NK-92 treated with Interleukin-12 subunit alpha and Interleukin-12 subunit beta, amount 100 ng/mL, for 24 hours (cell line): ENCODE data around the gene FUS.
"Not testable (repeated sequence)": the region's sequence is repeated elsewhere in the genome, so short reads cannot be mapped to it uniquely, and the experiment has no call there.

Experiments
- DNase-seq: peaks from one replicate; lab custom pipeline; 2025; lab: John Stamatoyannopoulos, UW

Gene FUS

DNA sequence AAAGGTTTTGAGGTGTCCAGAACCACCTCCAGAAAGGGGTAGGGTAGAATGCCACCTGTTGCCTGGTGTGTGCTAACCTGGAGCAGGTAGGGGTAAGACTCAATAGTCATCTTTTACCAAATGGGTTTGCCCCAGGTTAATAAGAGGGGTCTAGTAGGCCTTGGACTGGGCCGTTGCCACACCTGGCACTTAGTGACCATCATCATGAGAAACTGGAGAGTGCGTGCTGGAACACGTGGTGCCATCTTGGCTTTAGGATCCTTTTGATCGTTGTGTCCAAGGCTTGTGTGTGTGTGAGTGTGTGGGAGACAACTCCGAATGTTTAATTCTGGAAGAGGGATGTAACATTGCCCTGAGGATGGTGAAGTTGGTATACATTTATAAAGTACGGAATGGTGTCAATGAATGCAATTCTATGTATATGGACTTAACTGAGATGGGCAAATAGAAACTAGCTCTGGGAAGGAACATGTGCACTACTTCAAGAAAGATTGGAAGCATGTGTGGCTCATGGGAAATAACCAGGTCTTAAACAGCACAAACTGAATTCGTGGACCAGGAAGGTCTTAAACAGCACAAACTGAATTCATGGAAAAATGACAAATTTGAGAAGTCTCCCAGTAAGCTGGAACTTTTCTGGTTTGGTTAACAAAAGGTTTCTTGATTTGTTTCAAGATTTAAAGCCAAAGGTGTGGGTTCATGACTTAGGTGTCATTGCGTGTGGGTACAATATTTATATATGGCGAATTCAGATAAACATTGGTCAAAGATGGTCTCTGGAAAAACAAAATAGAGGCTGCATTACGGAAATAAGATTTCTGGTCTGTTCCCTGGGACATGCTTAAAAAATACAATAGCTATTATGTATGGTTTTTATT lies 7.2 kb downstream of the FUS start:
- DNase-seq = no peak

DNA sequence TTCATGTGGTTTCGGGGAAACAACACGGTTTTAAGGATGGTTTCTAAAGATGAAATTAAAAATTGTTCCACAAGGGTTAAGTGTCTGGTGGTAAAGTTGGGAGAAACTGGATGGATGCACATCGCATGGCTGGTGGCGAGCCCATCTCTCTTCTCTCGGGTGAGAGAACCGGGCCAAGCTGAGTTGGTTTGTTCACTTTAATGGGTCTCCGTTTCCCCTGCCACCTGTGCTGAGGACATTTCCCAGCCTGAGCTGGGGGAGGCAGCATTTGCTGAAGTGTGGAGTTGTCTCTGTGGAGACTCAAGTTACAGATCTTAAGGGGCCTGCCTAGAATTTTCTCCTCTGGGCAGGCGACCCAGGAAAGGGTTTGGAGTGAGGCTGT lies 7.9 kb downstream of the FUS start:
- no peak for DNase-seq

DNA sequence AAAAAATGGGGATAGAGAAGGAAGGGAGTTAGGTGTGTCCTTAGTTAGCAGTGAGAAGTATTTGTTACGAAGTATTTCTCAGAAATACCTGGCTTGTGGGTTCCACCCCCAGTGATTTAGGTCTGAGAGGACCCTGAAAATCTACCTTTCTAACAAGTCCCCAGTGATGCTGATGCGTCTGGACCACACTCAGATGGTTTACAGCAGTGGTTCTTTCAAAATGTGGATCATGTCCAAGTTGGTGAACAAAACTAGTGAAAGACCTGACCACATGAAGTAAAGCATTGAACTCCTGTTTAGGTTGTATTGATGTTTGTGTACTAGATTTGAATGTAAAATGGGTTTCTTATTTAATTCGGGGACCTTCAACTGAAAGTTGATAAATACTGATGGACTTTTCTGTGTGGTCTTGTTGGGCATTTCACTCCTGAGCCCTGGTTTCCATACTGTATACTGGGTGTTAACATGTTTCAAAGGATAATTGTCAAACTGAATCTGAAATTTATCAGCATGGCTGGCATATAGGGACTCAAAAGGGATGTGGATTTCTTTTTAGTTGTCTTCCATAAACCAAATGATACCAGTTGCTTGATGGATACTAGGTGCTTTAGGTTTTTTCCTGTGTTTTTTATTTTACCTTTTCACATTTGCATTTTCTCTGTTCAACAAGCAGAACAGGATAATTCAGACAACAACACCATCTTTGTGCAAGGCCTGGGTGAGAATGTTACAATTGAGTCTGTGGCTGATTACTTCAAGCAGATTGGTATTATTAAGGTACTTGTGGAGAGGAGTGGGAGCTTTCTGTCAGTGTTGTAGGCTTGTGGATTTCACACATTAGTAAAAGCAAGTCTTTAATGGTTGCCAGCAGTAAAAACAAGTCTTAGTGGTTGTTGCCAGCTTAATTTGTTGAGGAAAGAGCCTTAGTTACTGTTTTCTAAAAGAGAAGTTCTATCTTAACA lies 8.8 kb downstream of the FUS start:
- no peak for DNase-seq

DNA sequence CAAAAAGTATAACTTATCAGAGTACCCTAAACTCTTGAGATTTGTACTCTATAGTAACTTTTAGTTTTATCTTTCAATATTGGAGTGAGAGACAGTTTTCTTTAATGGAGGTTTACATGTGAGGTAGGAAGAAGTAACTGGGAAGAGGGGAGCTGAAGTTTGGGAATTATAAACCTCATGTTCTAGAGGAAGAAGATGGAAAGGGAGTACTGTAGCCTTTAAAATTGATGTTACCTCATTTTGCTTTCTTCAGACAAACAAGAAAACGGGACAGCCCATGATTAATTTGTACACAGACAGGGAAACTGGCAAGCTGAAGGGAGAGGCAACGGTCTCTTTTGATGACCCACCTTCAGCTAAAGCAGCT lies 9.5 kb downstream of the FUS start:
- DNase-seq = no peak

DNA sequence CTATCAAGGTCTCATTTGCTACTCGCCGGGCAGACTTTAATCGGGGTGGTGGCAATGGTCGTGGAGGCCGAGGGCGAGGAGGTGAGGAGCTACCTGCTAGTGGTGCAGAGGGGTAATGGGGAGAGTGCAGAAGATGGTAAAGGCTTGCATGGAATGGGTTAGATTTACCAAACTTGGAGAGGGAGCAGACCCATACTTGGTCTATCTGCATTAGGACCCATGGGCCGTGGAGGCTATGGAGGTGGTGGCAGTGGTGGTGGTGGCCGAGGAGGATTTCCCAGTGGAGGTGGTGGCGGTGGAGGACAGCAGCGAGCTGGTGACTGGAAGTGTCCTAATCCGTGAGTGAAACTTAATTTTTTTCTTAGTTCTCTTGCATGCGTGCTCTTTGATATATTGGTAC lies 10.1 kb downstream of the FUS start:
- DNase-seq = no peak

DNA sequence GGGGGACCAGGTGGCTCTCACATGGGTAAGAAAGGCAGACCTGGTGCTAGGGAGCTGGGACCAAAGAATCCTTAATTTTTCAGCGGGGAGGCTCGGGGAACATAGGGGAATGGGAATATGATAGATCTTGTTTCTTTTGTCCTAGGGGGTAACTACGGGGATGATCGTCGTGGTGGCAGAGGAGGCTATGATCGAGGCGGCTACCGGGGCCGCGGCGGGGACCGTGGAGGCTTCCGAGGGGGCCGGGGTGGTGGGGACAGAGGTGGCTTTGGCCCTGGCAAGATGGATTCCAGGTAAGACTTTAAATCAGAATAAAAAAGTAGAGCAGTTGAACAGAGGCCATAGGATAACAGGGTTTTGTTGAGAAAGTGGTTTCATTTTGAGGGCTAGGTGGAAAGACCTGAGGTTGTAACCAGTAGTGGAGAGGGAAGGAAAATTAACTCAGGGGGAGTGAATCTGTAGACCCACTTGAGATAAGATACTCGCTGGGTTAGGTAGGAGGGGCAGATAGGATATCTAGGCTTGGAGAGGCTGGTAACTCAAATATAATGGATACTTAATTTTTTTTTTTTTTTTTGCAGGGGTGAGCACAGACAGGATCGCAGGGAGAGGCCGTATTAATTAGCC lies 11.0 kb downstream of the FUS start:
- DNase-seq = no peak

DNA sequence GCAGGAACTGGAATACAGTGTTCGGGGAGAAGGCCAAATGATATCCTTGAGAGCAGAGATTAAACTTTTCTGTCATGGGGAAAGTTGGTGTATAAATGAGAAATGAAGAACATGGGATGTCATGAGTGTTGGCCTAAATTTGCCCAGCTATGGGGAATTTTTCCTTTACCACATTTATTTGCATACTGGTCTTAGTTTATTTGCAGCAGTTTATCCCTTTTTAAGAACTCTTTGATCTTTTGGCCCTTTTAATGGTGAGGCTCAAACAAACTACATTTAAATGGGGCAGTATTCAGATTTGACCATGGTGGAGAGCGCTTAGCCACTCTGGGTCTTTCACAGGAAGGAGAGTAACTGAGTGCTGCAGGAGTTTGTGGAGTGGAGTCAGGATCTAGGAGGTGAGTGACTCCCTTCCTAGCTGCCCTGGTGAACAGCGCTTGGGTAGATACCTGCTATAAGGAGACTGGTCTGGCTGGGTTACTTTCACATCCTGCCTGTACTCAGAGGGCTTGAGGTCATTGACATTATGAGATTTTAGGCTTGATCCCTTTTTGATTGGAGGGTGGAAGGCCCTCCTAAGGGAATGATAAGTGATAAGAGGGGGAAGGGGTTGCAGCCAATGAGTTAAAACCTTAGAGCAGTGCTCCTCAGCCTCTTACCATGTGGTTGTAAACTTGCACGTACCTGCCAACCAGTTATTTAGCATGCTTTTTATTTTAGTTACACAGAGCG lies 11.9 kb downstream of the FUS start:
- no peak for DNase-seq

DNA sequence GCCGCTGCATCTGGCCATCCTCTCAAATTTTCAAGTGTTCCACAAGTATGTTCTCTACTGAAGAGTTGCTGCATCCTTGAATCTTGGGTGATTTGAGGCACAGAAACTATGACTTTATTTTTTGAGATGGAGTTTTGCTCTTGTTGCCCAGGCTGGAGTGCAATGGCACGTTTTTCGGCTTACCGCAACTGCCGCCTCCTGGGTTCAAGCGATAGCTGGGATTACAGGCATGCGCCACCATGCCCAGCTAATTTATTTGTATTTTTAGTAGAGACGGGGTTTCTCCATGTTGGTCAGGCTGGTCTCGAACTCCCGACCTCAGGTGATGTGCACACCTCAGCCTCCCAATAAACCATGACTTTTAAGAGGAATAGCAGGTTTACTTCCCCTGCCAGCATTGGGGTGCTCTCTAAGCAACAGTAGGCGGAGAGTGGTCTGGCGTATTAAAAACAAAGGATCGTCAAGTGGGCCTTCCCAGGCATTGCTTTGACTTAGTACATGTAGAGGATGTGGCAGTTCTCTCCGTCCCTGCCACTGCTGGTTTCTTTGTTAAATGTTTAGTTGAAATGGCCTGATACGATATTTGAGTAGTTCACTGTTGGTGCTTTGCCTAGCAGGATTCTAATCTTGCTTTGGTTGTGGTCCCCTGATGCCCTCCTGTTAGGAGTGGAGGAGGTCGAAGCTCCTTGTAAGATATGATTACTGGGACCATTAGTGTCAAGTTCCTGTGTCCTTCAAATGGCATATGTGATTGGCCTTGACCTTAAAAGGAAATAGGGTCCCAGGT lies 13.1 kb downstream of the FUS start:
- no peak for DNase-seq

DNA sequence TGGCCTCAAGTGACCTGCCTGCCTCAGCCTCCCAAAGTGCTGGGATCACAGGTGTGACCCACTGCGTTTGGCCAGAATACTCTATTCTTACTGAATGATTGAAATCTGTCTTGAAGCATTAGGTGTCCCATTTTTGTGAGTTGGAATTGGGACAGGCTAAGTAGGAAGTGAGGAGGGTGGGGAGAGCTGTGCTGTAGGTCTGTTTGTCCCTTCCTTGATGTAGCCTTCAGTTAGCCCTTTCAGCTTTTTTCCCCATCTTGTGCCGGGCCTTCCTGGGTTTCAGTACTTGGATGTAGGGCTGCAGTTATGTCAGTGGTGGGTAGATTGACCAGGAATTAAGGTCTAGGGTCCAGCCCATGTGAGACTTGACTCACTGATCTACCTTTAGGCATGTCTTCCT lies 13.9 kb downstream of the FUS start:
- no peak for DNase-seq

DNA sequence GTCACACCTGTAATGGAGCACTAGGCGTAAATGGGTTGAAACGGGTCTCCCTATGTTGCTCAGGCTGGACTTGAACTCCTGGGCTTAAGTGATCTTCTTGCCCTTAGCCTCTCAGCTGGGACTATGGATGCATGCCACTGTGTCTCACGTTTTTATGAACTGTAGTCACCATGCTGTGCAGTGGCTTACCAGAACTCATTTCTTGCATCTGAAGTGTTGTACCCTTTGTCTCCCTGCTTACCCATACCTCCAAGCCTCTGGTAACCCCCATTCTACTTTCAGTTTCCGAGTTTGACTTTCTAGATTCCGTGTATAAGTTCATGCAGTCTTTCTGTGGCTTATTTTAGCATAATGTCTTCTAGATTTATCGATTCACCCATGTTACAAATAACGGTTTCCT lies 15.0 kb downstream of the FUS start:
- no peak for DNase-seq

DNA sequence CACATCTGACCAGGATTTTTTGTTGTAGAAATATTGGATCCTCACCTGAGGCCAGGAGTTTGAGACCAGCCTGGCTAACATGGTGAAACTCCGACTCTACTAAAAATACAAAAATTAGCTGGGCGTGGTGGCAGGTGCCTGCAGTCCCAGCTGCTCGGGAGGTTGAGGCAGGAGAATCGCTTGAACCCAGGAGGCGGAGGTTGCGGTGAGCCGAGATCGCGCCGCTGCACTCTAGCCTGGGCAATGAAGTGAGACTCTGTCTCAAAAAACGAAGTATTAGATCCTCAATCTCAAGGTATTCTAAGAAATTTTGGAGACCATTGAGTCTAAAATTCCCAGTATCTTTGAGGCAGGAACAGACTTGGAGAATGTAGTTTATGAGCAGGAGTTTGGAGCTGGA lies 15.9 kb downstream of the FUS start:
- DNase-seq = not testable (repeated sequence)

DNA sequence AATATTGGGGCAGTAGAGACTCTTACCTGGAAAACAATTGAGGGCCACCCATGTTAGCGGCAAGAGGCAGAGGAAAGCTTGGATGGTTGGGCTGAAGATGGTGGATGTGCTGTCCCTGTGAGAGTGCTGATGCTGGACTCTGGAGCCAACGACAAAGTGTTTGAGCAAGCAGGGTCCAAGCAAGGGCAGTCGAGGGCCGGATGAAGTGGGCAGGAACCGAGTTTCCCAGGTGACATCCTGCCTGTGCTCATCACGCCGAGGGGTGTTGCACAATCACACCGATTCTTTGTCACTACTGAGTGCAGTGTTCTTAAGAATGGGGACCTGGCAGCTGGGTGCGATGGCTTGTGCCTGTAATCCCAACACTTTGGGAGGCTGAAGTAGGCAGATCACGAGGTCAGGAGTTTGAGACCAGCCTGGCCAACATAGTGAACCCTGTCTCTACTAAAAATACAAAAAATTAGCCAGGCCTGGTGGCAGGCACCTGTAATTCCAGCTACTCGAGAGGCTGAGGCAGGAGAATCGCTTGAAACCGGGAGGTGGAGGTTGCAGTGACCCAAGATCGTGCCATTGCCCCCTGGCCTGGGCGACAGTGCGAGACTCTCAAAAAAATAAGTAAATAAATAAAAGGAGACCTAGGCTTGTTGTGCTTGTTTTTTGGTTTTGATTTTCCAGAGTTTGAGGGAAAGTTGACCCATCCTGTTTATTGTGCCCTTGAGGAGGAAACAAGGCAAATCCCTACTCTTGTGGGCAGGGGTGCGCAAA lies 16.6 kb downstream of the FUS start:
- no peak for DNase-seq

DNA sequence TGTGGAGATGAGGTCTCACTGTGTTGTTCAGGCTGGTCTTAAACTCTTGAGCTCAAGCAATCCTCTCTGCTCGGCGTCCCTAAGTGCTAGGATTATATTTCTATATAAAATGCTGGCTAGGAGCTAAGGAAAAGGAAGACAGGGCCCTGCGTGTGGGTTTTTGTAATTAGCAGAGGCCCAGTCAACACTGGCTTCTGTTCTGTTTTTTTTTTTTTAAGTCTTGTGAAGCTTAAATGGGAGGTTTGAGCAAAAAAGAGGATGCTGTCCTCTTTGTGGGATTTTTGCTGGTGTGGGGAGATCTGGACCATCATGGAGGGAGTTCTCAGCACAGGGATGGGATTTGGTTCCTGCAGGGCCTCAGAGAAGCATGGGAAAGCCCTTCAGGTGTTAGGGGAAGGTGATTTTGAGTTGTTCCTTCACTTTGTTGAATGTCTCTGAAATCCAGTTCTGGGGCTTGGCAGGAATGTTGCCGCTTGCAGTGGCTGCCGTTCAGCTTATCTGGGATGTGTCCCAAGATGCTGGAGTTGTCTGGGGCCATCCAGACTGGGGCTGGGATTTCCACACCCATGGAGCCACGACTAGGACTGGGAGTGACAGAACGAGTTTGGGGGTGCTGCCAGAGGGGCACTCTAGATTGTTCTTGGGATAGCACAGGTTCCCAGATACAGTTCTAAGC lies 18.4 kb downstream of the FUS start:
- DNase-seq = no peak

DNA sequence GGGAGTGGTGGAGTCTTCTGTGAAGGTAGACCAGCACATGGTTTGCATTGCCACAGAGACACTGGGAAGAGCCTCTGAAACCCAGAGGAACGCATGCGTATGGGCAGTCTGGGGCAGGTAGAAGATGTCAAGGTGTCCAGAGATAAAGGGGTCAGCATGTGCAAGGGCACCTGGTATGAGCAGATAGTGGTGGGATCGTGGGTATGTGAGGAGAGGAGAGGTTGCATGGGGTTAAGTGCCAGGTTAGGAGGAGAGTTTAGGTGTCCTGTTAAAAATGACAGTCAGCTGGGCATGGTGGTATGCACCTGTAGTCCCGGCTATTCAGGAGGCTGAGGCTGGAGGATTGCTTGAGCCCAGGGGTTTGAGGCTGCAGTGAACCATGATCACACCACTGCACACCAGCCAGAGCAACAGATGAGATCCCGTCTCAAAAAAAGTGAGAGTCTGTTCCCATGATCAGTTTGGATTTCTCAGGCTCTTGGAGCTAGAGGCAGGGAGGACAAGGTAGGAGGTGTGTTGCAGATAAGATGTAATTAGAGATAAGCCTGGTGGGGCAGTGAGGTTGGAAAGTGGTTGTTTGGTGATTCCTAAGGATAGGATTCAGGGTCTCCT lies 19.6 kb downstream of the FUS start:
- DNase-seq = no peak

DNA sequence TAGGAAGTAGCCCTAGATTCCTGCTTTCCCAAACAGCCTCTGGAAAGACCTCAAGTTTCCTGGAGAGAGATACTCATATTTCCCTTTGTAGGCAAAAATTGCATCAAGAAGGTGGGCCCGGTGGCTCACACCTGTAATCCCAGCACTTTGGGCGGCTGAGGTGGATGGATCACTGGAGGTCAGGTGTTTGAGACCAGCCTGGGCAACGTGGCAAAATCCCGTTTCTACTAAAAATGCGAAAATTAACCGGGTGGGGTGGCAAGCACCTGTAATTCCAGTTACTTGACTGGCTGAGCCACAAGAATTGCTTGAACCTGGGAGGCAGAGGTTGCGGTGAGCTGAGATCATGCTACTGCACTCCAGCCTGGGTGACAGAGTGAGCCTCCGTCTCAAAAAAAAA lies 20.2 kb downstream of the FUS start:
- not testable (repeated sequence) for DNase-seq

DNA sequence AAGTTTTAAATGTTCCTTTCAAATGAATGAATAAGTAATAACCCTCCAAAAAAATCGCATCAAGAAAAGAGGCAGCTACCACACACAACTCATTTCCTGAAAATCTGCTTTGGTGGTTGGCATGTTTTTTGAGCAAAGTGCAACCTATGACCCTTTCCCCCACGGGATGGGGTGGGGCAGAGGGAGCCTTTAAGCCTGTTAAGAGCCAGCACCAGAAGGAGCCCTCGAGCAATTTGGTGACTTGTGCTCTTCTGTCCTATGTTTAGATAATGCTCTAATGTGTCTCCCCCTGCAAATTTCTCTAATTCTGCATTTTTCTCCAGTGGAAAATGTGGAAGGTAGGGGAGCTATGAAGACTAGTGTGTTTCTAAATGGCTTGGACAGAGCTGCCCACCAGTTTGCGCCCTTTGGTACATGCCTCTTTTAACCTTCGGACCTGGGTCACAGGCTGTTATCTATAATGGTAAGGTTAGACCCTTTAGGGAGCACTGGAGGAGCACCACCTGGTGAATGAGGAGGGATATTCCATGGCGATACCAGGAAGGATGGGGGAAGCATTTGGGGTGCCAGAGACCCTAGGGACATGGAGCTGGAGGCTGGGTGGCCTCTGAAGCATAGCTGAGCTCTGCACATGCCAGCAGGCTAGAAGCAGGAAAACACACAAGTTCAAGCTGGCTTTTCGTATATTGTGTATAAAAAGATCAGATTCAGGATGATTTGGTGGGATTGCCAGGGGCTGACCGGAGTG lies 21.1 kb downstream of the FUS start:
- no peak for DNase-seq

DNA sequence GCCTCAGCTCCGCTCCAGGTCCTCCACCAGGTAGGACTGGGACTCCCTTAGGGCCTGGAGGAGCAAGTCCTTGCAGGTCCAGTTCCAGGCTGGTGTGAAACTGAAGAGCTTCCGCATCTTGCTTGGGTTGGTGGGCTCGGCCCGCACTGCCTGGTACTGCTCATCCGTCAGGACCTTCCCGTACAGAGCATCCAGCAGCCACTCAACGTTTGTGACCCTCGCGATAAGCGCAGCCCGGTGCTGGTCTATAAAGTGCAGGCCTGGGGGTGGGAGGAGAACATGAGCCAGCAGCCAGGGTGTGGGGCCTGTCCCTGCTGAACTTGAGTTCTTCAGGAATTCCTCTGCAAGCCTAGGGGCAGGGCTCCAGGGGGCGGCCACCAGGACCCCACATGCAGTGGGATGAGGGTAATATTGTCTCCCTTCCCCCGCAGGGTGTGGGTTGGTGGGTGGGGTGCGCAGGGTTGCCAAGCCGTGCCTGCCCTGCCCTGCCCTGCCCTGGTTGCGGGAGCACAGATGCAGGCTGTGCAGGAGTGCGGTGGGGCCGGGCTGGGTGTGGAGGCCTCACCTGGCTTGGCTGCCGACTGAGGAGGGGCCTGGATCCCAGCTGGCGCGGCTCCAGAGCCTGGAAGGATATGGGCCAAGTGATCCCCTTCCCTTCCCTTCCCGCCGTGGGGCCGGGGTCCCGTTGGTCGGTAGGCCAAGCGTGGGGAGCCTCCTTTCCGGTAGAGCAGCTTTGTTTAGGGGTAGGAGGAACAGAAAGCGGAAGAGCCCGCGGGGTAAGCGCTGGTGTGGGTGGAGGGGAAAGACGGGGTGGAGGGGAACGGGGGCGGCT lies 21.9 kb downstream of the FUS start:
- no peak for DNase-seq
